GM18951 (cell line): ENCODE data around the gene MPP1.

Source experiments
- POLR2A ChIP-seq: IDR thresholded peaks from 4 replicates; pipeline ENCODE4 v1.6.1; 2011; ENCODE audit warnings: mild to moderate bottlenecking; ENCODE audit not compliant: insufficient read length, insufficient read depth; ENCODE audit errors: extremely low read depth
- in situ Hi-C: fragments of 300-500 bp; cut with MboI; formaldehyde crosslinking; loops from one replicate; pipeline ENCODE4 v1.12.0; 2022; ENCODE audit warnings: low sequenced_read_pairs, mixed read lengths, inconsistent platforms; ENCODE audit not compliant: unreplicated experiment

Gene MPP1

GRCh38 chrX:154804261-154804956, 876 bp downstream of the MPP1 start:
- no peak for TF ChIP-seq POLR2A
- in situ Hi-C loops, result no loop called here

- no peak for TF ChIP-seq POLR2A
- in situ Hi-C loops, result no loop called here
Measured at GRCh38 chrX:154802947-154803346, 2.3 kb downstream of the MPP1 start.

GRCh38 chrX:154800478-154801210, 4.6 kb downstream of the MPP1 start:
- in situ Hi-C loops, result no loop called here

GRCh38 chrX:154799556-154800348, 5.5 kb downstream of the MPP1 start:
- in situ Hi-C loops, result no loop called here
- TF ChIP-seq POLR2A, result no peak

More at GRCh38 chrX:154800478-154801210, 4.6 kb downstream of the MPP1 start:
- no peak for TF ChIP-seq POLR2A

GRCh38 chrX:154797006-154797405, 8.3 kb downstream of the MPP1 start:
- no peak for TF ChIP-seq POLR2A

GRCh38 chrX:154795016-154795415, 10.3 kb downstream of the MPP1 start:
- no peak for TF ChIP-seq POLR2A
- in situ Hi-C loops, result no loop called here

More at GRCh38 chrX:154797006-154797405, 8.3 kb downstream of the MPP1 start:
- in situ Hi-C loops, result no loop called here

- in situ Hi-C loops, result no loop called here
- no peak for TF ChIP-seq POLR2A
Measured at GRCh38 chrX:154793084-154793795, 12.0 kb downstream of the MPP1 start.

- in situ Hi-C loops, result no loop called here
Measured at GRCh38 chrX:154791939-154792338, 13.3 kb downstream of the MPP1 start.

GRCh38 chrX:154791467-154791866, 13.8 kb downstream of the MPP1 start:
- in situ Hi-C loops, result no loop called here
- no peak for TF ChIP-seq POLR2A

More at GRCh38 chrX:154791939-154792338, 13.3 kb downstream of the MPP1 start:
- TF ChIP-seq POLR2A, result no peak

GRCh38 chrX:154785716-154786115, 19.6 kb downstream of the MPP1 start:
- in situ Hi-C loops, result no loop called here

GRCh38 chrX:154784149-154784995, 20.9 kb downstream of the MPP1 start:
- no peak for TF ChIP-seq POLR2A
- in situ Hi-C loops, result no loop called here

More at GRCh38 chrX:154785716-154786115, 19.6 kb downstream of the MPP1 start:
- no peak for TF ChIP-seq POLR2A

- no peak for TF ChIP-seq POLR2A
- in situ Hi-C loops, result no loop called here
Measured at GRCh38 chrX:154780968-154781367, 24.3 kb downstream of the MPP1 start.
